Heart left ventricle (tissue), 13 donors: ENCODE data around the gene ABCC9.

ENCODE experiments used
- POLR2A ChIP-seq, 2 donors: fragments of 450-650 bp; IDR thresholded peaks; one replicate each; pipeline ENCODE4 v1.6.1; 2017; ENCODE audit warnings: antibody characterized with exemption in 2 of 2, mild to moderate bottlenecking in 2 of 2, moderate library complexity in 2 of 2
- TF ChIP-seq, protein P1 (sequence below), 12 donors: fragments of 200-600 bp; sonication (generic) in 4 of 12; IDR thresholded peaks; one replicate each; pipeline versions ENCODE4 v1.5.0 to v1.8.0; 2018 to 2022; ENCODE audit warnings: antibody characterized with exemption in 12 of 12, mild to moderate bottlenecking in 5 of 12
- donor health status: ischemic (EF 13 %, LVEDD 7.1; RV severe dilation, severe dysfunction).
- donor health status: DM: no; HTN: yes; CAD: no.
- donor health status: DM: no; HTN: no; CAD: no.
- donor health status: ischemic (EF 25% LVEDD 6.9; RV normal size, moderate dysfunction).
- donor health status: ischemic (EF 25% LVEDD 5.7; RV mildly dilated, moderate dysfunction).
- donor health status: ischemic (EF 35%, LVEDD 5.7; RV mildly dilated, moderate dysfunction).
- donor health status: nonischemic (EF 11% LVEDD 7.7; RV severe dilation, severe dysfunction).
- donor health status: DM: yes; HTN: yes; CAD: no.
- donor health status: PGD.
- donor health status: ischemic (EF 29% LVEDD 5.4; RV normal size, mild dysfunction).
- donor health status: nonischemic (EF 23%, LVEDD 6.1; RV moderate dilation, normal function).

DNA sequence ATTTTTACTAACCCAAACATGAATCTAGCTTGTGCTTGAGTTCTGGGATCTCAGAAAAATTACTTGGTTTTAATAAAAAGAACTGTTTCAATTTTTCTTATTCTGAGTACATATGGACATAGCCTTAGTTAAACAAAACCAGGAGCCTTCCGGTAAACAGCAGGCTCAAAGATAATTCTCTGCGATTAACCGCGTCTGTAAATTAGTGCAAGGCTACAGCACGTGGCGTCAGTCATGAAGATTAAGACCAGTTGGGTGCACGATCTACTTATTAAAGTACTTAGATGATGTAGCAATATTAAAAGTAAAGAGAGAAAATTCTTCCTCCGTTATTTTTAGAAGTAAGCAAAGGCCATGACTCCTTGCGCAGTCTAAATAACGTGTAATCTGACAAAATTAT is 167.4 kb downstream of the ABCC9 start:
- TF ChIP-seq, protein P1, sequence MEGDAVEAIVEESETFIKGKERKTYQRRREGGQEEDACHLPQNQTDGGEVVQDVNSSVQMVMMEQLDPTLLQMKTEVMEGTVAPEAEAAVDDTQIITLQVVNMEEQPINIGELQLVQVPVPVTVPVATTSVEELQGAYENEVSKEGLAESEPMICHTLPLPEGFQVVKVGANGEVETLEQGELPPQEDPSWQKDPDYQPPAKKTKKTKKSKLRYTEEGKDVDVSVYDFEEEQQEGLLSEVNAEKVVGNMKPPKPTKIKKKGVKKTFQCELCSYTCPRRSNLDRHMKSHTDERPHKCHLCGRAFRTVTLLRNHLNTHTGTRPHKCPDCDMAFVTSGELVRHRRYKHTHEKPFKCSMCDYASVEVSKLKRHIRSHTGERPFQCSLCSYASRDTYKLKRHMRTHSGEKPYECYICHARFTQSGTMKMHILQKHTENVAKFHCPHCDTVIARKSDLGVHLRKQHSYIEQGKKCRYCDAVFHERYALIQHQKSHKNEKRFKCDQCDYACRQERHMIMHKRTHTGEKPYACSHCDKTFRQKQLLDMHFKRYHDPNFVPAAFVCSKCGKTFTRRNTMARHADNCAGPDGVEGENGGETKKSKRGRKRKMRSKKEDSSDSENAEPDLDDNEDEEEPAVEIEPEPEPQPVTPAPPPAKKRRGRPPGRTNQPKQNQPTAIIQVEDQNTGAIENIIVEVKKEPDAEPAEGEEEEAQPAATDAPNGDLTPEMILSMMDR (IDR thresholded peaks at IDR 0.05), result no peak
- TF ChIP-seq POLR2A (IDR thresholded peaks at IDR 0.05), result no peak
